HEK293 (cell line): ENCODE results near the gene CTIF.

Experiments
- CTCF ChIA-PET: fragments of 350-600 bp; formaldehyde crosslinking; extraction: SDS; loops from one replicate; lab custom pipeline; 2021; ENCODE audit warnings: antibody characterized with exemption; lab: Yijun Ruan, JAX
- POLR2A ChIA-PET: fragments of 300-600 bp; formaldehyde crosslinking; extraction: SDS; loops from one replicate; lab custom pipeline; 2020; ENCODE audit warnings: antibody characterized with exemption, inconsistent platforms; lab: Yijun Ruan, JAX
- H3K27ac ChIP-seq: fragments of 200-500 bp; sonication (Bioruptor generic); 2 replicates; pipeline ENCODE4 v1.5.1; 2014; ENCODE audit warnings: low read depth, low read length, control low read depth, inconsistent platforms; ENCODE audit errors: extremely low read depth
- H3K36me3 ChIP-seq, 2 experiments: fragments of 200-500 bp in 1 of 2; sonication (Bioruptor generic) in 1 of 2; 1 replicate in 1 of 2; 2 replicates in 1 of 2; pipeline ENCODE4 v1.5.1; 2014 to 2017; ENCODE audit warnings: inconsistent platforms in 2 of 2, low read length in 2 of 2; ENCODE audit not compliant: control insufficient read depth in 2 of 2, insufficient read depth in 1 of 2
- H3K4me1 ChIP-seq: fragments of 200-500 bp; sonication (Bioruptor generic); 2 replicates; pipeline ENCODE4 v1.5.1; 2014; ENCODE audit warnings: mild to moderate bottlenecking, low read length, inconsistent platforms; ENCODE audit not compliant: control insufficient read depth, insufficient read depth
- H3K4me3 ChIP-seq: 2 replicates; pipeline ENCODE4 v1.5.1; 2011; ENCODE audit warnings: low read depth, mild to moderate bottlenecking, control low read depth, low read length, moderate library complexity
- H3K9me3 ChIP-seq: fragments of 200-500 bp; sonication (Bioruptor generic); 2 replicates; pipeline ENCODE4 v1.5.1; 2014; ENCODE audit warnings: low read depth, low read length, inconsistent platforms; ENCODE audit not compliant: control insufficient read depth, insufficient read depth
- GLIS2 ChIP-seq: fragments of 450-650 bp; formaldehyde crosslinking; IDR thresholded peaks from 2 replicates; pipeline ENCODE4 v1.5.1; 2016; ENCODE audit warnings: missing biosample characterization, missing genetic modification characterization
- ZNF112 ChIP-seq: fragments of 450-650 bp; formaldehyde crosslinking; IDR thresholded peaks from 2 replicates; pipeline ENCODE4 v1.5.0; 2017; ENCODE audit warnings: missing biosample characterization, missing genetic modification characterization
- ZNF248 ChIP-seq: fragments of 450-650 bp; formaldehyde crosslinking; IDR thresholded peaks from 2 replicates; pipeline ENCODE4 v1.5.1; 2017; ENCODE audit warnings: missing biosample characterization, missing genetic modification characterization
- ZNF391 ChIP-seq: fragments of 450-650 bp; formaldehyde crosslinking; IDR thresholded peaks from 2 replicates; pipeline ENCODE4 v1.5.1; 2016; ENCODE audit warnings: low read depth, missing biosample characterization, missing genetic modification characterization, borderline replicate concordance
- ZNF558 ChIP-seq: fragments of 450-650 bp; formaldehyde crosslinking; IDR thresholded peaks from 2 replicates; pipeline ENCODE4 v1.5.1; 2016; ENCODE audit warnings: missing biosample characterization, missing genetic modification characterization
- ZNF561 ChIP-seq: fragments of 450-650 bp; IDR thresholded peaks from 2 replicates; pipeline ENCODE4 v1.5.1; 2018; ENCODE audit warnings: missing biosample characterization, missing genetic modification characterization, borderline replicate concordance
- ZNF610 ChIP-seq: fragments of 450-650 bp; formaldehyde crosslinking; IDR thresholded peaks from 2 replicates; pipeline ENCODE4 v1.5.1; 2016; ENCODE audit warnings: missing biosample characterization, missing genetic modification characterization, borderline replicate concordance
- ZNF76 ChIP-seq: fragments of 450-650 bp; formaldehyde crosslinking; IDR thresholded peaks from 2 replicates; pipeline ENCODE4; 2016; ENCODE audit warnings: low read depth, missing biosample characterization, missing genetic modification characterization, borderline replicate concordance
- TF ChIP-seq, protein P1 (sequence below): sonication (generic); formaldehyde crosslinking; IDR thresholded peaks from 2 replicates; pipeline ENCODE4 v1.8.1; 2022; ENCODE audit warnings: mild to moderate bottlenecking, moderate library complexity, missing genetic modification reagents
- TF ChIP-seq, protein P2 (sequence below): fragments of 450-650 bp; formaldehyde crosslinking; conservative IDR thresholded peaks from 2 replicates; pipeline ENCODE4 v1.5.1; 2016; ENCODE audit warnings: low read depth, missing biosample characterization, missing genetic modification characterization
- TF ChIP-seq, protein P3 (sequence below): fragments of 450-650 bp; formaldehyde crosslinking; IDR thresholded peaks from 2 replicates; pipeline ENCODE4 v1.5.1; 2016; ENCODE audit warnings: missing biosample characterization, missing genetic modification characterization, borderline replicate concordance

CTIF gene

GRCh38 chr18:48519431-48520100 is 19.3 kb upstream of the CTIF start (continued):
- TF ChIP-seq ZNF248 (tag by site-specific recombination) (no peak), ZNF558 (tag by site-specific recombination) (no peak)

- Histone ChIP-seq H3K27ac (no peak overlapping the region), H3K9me3 (no peaks in the 10 kb centered on the region), H3K36me3 (no peaks in the 10 kb centered on the region), H3K4me1 (no peaks in the 10 kb centered on the region), H3K4me3 (no peak overlapping the region)
- TF ChIP-seq ZNF391 (no peak), GLIS2 (tag by site-specific recombination) (no peak)
- TF ChIP-seq, protein P1, sequence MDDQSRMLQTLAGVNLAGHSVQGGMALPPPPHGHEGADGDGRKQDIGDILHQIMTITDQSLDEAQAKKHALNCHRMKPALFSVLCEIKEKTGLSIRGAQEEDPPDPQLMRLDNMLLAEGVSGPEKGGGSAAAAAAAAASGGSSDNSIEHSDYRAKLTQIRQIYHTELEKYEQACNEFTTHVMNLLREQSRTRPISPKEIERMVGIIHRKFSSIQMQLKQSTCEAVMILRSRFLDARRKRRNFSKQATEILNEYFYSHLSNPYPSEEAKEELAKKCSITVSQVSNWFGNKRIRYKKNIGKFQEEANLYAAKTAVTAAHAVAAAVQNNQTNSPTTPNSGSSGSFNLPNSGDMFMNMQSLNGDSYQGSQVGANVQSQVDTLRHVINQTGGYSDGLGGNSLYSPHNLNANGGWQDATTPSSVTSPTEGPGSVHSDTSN (CRISPR knock-in tag) = no peak
- POLR2A ChIA-PET = no interaction called here
- CTCF ChIA-PET = no interaction called here
These were observed 17.1 kb upstream of the CTIF start for GRCh38 chr18:48521723-48522122.

DNA sequence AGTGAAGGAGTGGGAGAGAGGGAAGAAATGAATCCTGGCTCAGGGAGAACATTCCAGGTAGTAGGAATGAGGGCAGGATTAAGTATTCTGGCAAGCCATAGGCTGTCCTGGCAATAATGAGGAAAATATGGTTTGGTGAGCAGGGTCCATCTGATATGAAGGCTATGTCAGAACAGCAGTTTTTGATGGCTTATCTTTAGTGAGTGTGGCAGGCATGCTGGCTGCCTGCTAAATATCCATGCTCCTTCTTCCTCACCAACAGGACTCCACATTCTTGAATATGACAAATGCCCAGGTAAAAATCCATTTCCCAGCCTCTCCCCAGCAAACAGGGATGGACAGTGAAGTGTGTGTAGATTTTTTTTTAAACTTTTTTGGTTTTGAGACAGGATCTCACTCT is 13.2 kb upstream of the CTIF start:
- CTCF ChIA-PET = no interaction called here
- Histone ChIP-seq H3K9me3 (no peaks in the 10 kb centered on the region), H3K27ac (no peak overlapping the region), H3K36me3 (no peaks in the 10 kb centered on the region), H3K4me3 (no peak overlapping the region), H3K4me1 (no peaks in the 10 kb centered on the region)
- TF ChIP-seq, protein P2, sequence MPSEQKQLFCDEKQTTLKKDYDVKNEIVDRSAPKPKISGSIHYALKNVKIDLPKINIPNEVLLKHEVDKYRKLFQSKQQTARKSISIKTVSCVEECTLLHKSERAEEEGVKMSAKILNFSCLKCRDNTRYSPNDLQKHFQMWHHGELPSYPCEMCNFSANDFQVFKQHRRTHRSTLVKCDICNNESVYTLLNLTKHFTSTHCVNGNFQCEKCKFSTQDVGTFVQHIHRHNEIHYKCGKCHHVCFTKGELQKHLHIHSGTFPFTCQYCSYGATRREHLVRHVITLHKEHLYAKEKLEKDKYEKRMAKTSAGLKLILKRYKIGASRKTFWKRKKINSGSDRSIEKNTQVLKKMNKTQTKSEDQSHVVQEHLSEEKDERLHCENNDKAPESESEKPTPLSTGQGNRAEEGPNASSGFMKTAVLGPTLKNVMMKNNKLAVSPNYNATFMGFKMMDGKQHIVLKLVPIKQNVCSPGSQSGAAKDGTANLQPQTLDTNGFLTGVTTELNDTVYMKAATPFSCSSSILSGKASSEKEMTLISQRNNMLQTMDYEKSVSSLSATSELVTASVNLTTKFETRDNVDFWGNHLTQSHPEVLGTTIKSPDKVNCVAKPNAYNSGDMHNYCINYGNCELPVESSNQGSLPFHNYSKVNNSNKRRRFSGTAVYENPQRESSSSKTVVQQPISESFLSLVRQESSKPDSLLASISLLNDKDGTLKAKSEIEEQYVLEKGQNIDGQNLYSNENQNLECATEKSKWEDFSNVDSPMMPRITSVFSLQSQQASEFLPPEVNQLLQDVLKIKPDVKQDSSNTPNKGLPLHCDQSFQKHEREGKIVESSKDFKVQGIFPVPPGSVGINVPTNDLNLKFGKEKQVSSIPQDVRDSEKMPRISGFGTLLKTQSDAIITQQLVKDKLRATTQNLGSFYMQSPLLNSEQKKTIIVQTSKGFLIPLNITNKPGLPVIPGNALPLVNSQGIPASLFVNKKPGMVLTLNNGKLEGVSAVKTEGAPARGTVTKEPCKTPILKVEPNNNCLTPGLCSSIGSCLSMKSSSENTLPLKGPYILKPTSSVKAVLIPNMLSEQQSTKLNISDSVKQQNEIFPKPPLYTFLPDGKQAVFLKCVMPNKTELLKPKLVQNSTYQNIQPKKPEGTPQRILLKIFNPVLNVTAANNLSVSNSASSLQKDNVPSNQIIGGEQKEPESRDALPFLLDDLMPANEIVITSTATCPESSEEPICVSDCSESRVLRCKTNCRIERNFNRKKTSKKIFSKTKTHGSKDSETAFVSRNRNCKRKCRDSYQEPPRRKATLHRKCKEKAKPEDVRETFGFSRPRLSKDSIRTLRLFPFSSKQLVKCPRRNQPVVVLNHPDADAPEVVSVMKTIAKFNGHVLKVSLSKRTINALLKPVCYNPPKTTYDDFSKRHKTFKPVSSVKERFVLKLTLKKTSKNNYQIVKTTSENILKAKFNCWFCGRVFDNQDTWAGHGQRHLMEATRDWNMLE = no peak
- TF ChIP-seq ZNF76 (tag by site-specific recombination) (no peak), ZNF610 (tag by site-specific recombination) (no peak), ZNF112 (tag by site-specific recombination) (no peak), ZNF561 (no peak)
- TF ChIP-seq, protein P3, sequence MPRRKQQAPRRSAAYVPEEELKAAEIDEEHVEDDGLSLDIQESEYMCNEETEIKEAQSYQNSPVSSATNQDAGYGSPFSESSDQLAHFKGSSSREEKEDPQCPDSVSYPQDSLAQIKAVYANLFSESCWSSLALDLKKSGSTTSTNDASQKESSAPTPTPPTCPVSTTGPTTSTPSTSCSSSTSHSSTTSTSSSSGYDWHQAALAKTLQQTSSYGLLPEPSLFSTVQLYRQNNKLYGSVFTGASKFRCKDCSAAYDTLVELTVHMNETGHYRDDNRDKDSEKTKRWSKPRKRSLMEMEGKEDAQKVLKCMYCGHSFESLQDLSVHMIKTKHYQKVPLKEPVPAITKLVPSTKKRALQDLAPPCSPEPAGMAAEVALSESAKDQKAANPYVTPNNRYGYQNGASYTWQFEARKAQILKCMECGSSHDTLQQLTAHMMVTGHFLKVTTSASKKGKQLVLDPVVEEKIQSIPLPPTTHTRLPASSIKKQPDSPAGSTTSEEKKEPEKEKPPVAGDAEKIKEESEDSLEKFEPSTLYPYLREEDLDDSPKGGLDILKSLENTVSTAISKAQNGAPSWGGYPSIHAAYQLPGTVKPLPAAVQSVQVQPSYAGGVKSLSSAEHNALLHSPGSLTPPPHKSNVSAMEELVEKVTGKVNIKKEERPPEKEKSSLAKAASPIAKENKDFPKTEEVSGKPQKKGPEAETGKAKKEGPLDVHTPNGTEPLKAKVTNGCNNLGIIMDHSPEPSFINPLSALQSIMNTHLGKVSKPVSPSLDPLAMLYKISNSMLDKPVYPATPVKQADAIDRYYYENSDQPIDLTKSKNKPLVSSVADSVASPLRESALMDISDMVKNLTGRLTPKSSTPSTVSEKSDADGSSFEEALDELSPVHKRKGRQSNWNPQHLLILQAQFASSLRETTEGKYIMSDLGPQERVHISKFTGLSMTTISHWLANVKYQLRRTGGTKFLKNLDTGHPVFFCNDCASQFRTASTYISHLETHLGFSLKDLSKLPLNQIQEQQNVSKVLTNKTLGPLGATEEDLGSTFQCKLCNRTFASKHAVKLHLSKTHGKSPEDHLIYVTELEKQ (tag by site-specific recombination) = no peak
- POLR2A ChIA-PET = no interaction called here
